ENCODE data around the gene LCN1.

The LCN1 gene

DNA sequence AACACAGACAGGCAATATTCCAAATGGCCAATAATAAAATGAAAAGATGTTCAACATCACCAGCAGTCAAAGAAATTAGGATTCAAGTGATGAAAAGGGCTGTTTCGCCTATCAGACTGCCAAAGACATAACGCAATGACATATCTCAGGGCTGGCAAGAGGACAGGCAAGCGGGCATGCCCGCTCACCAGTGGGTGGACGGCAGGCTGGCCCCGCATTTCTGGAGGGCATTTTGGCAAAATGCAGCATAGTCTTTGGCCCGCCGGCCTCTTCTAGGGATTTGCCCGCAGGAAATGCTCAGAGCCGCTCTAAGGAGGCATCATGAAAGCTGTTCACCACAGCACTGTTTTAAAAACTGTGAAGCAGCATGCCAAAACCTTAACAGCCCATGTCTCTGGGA, 43.0 kb upstream of the LCN1 start:
- no peaks in the 10 kb centered on the region for H3K27me3 Mint-ChIP-seq (ENCODE audit: low read depth)
- TF ChIP-seq, protein P1, sequence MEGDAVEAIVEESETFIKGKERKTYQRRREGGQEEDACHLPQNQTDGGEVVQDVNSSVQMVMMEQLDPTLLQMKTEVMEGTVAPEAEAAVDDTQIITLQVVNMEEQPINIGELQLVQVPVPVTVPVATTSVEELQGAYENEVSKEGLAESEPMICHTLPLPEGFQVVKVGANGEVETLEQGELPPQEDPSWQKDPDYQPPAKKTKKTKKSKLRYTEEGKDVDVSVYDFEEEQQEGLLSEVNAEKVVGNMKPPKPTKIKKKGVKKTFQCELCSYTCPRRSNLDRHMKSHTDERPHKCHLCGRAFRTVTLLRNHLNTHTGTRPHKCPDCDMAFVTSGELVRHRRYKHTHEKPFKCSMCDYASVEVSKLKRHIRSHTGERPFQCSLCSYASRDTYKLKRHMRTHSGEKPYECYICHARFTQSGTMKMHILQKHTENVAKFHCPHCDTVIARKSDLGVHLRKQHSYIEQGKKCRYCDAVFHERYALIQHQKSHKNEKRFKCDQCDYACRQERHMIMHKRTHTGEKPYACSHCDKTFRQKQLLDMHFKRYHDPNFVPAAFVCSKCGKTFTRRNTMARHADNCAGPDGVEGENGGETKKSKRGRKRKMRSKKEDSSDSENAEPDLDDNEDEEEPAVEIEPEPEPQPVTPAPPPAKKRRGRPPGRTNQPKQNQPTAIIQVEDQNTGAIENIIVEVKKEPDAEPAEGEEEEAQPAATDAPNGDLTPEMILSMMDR (IDR thresholded peaks at IDR 0.05; ENCODE audit: unreplicated experiment in 3 of 3) = no peak
- H3K4me3 Mint-ChIP-seq = peak overlapping the region; percentile 90 to 93 (median 90)
- H3K9me3 Mint-ChIP-seq = no peaks in the 10 kb centered on the region
- H3K4me1 Mint-ChIP-seq = peaks cover 5% of the 10 kb centered on the region
- peak overlapping the region; percentile 29 to 83 (median 66) for H3K27ac Mint-ChIP-seq
- H3K36me3 Mint-ChIP-seq (ENCODE audit: low read depth) = no peaks in the 10 kb centered on the region

DNA sequence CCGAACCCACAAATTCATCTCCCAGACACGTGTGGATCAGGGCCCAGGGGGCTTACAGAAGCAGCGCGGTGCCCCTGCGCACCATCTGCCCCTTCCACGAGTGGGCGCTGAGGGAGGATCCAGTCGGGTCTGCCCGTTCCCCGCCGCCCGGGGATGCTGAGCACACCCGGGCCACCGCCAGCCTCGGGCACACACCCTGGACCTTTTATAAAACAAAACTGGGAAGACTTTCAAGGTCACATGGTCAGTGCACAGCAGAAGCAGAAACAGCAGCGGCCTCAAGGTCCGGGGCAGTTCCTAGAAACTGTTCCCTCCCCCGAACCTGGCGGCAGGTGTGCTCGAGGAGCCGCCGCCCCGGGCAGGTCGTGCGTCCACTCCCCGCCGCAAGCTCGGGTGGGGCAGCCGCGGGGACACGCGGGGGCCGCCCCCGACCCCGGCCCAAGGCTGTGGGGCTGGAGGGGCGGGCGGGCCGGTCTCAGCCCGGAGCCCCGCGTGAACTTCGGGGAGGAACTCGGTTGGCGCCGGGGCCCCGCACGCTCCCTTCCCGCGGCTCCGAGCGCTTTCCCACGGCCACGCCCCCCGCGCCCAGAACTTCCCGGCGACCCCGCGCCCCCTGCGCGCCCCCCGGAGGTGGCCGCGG, 42.3 kb upstream of the LCN1 start:
- H3K9me3 Mint-ChIP-seq = no peaks in the 10 kb centered on the region

DNA sequence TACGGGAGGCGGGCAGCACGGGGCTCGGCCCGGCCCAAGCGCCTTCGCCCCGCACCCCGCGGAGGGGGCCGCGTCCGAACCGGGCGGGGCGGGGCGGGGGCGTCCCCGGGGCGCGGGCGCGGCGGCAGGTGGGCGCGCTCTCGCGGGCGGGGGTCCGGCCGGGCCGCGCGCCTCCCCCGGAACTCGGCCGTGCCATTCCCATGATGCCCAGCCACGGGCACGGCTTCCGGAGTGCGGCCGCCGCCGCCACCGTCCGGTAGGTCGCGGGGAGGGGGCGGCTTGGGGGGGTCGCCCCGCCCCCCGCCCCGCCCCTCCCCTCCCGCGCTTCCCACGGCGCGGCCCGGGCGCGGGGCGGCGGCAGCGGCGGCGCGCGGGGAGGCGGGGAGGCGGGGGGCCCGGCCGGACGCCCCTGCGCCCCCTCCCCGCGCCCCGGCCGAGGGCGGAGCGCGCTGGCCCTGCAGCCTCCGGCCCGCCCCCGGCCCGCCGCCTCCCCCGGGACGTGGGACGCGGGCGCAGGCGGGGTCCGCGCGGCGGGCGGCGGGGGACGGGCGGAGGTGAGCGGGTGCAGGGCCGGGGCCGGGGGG, 41.7 kb upstream of the LCN1 start, which contains the start of gene PPP1R26:
Gene PPP1R26, plus strand, starts transcription at position 314 of the 584 bp plus-strand sequence. CDS start 4,729 bp downstream, outside the sequence.
- TF ChIP-seq, protein P1 (IDR thresholded peaks at IDR 0.05; ENCODE audit: unreplicated experiment in 3 of 3) = no peak
- H3K27ac Mint-ChIP-seq = peak within 1 kb of the TSS; percentile 52 to 83 (median 66)
- H3K27me3 Mint-ChIP-seq (ENCODE audit: low read depth) = no peaks in the 10 kb centered on the region
- H3K9me3 Mint-ChIP-seq = no peaks in the 10 kb centered on the region
- peaks cover 5% of the 10 kb centered on the region for H3K4me1 Mint-ChIP-seq
- H3K4me3 Mint-ChIP-seq = peak within 1 kb of the TSS; percentile 90 to 93 (median 90)
- H3K36me3 Mint-ChIP-seq (ENCODE audit: low read depth) = peaks cover 3% of the 10 kb centered on the region

More for the DNA sequence above, 42.3 kb upstream of the LCN1 start:
- peaks cover 5% of the 10 kb centered on the region for H3K4me1 Mint-ChIP-seq
- H3K27me3 Mint-ChIP-seq (ENCODE audit: low read depth) = no peaks in the 10 kb centered on the region
- peaks cover 3% of the 10 kb centered on the region for H3K36me3 Mint-ChIP-seq (ENCODE audit: low read depth)
- TF ChIP-seq, protein P1 (IDR thresholded peaks at IDR 0.05; ENCODE audit: unreplicated experiment in 3 of 3) = peak in 2 of 3 experiments; percentile 12 to 17
- peak overlapping the region; percentile 52 to 83 (median 66) for H3K27ac Mint-ChIP-seq
- peak overlapping the region; percentile 90 to 93 (median 90) for H3K4me3 Mint-ChIP-seq

DNA sequence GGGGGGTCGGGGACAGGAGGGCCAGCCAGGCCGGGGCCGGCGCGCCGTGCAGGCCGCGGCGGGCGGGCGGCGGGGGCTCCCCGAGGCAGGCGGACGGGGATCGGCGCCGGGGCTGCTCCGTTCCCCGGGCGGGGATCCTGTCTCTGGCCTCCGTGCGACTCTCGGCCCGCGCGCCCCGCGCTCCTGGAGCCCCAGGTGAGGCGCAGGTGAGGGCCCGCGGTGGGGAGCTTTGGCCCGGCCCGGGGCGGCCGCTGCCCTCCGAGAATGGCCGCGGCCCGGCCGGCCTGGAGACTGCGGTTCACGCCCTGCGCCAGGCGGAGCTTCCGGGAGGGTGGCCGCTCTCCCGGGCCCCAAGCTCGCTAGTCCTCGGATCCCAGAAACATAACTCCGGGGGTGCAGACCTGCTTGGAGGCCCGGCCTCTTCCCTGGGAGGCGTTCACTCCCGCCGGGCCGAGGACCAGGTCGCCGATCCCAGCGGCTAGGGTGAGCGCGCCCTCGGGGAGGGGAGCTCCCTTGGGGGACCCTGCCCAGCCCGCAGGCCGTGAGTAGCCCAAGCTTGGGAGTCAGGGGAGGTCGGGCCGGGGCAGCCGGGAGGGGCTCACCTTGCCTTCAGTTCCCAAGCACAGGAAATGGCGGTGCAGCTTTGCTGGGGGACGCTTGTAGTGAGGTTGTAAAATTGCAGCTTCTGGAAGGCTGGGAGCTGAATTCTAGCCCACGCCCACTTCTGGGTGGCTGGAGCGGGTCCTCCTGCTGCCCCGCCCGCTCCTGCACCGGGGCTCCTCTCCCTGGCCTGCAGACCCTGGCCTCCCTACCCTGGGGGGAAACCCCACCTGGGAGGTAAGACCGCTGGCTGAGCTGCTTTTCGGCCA, 40.9 kb upstream of the LCN1 start:
- TF ChIP-seq, protein P1 (IDR thresholded peaks at IDR 0.05; ENCODE audit: unreplicated experiment in 3 of 3) = no peak
- peaks cover 5% of the 10 kb centered on the region for H3K4me1 Mint-ChIP-seq

DNA sequence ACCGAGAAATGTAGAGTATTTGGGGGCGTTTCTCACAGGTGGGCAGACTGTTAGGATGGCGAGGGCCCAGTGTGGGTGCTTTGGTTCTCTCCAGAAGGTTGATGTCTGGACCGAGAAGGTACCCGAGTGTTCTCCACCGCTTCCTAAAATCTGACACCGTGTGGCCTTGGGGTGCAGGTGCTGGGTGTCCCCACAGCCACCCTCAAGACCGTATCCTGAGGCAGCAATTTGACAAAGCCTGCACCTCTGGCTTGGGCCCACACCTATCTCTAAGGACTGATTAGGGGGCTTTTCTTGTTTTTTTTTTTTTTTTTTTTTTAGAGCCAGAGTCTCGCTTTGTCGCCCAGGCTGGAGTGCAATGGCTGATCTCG, 40.3 kb upstream of the LCN1 start:
- Mint-ChIP-seq H3K36me3 (ENCODE audit: low read depth) (peaks cover 10% of the 10 kb centered on the region), H3K4me1 (peaks cover 5% of the 10 kb centered on the region), H3K27ac (peak overlapping the region in 1 of 3 experiments; percentile 65), H3K27me3 (ENCODE audit: low read depth) (no peaks in the 10 kb centered on the region), H3K4me3 (peak overlapping the region; percentile 76 to 81 (median 78)), H3K9me3 (no peaks in the 10 kb centered on the region)
- TF ChIP-seq, protein P1 (IDR thresholded peaks at IDR 0.05; ENCODE audit: unreplicated experiment in 3 of 3) = no peak

More for the DNA sequence above, 40.9 kb upstream of the LCN1 start:
- Mint-ChIP-seq H3K36me3 (ENCODE audit: low read depth) (peaks cover 6% of the 10 kb centered on the region), H3K27me3 (ENCODE audit: low read depth) (no peaks in the 10 kb centered on the region), H3K27ac (peak overlapping the region in 1 of 3 experiments; percentile 65), H3K4me3 (peak overlapping the region; percentile 76 to 81 (median 78)), H3K9me3 (no peaks in the 10 kb centered on the region)
